ENCODE measurements around the gene ZHX3.

Gene ZHX3, protein sequence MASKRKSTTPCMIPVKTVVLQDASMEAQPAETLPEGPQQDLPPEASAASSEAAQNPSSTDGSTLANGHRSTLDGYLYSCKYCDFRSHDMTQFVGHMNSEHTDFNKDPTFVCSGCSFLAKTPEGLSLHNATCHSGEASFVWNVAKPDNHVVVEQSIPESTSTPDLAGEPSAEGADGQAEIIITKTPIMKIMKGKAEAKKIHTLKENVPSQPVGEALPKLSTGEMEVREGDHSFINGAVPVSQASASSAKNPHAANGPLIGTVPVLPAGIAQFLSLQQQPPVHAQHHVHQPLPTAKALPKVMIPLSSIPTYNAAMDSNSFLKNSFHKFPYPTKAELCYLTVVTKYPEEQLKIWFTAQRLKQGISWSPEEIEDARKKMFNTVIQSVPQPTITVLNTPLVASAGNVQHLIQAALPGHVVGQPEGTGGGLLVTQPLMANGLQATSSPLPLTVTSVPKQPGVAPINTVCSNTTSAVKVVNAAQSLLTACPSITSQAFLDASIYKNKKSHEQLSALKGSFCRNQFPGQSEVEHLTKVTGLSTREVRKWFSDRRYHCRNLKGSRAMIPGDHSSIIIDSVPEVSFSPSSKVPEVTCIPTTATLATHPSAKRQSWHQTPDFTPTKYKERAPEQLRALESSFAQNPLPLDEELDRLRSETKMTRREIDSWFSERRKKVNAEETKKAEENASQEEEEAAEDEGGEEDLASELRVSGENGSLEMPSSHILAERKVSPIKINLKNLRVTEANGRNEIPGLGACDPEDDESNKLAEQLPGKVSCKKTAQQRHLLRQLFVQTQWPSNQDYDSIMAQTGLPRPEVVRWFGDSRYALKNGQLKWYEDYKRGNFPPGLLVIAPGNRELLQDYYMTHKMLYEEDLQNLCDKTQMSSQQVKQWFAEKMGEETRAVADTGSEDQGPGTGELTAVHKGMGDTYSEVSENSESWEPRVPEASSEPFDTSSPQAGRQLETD

GRCh38 chr20:41317546-41318270 is at the start of gene ZHX3:
TSS of gene ZHX3 (minus strand) at chr20:41317731. CDS start at chr20:41204916, 112,815 bp downstream.
- H3K4me3 ChIP-seq (ENCODE audit: low read depth, low read length), result peak within 1 kb of the TSS; percentile 72
- peak; percentile 87 for DNase-seq (ENCODE audit: low read depth)

- DNase-seq (ENCODE audit: low read depth), result no peak
- H3K4me3 ChIP-seq (ENCODE audit: low read depth, low read length), result no peak overlapping the region
These were observed 49.8 kb upstream of the ZHX3 start for GRCh38 chr20:41367393-41367695.

DNA sequence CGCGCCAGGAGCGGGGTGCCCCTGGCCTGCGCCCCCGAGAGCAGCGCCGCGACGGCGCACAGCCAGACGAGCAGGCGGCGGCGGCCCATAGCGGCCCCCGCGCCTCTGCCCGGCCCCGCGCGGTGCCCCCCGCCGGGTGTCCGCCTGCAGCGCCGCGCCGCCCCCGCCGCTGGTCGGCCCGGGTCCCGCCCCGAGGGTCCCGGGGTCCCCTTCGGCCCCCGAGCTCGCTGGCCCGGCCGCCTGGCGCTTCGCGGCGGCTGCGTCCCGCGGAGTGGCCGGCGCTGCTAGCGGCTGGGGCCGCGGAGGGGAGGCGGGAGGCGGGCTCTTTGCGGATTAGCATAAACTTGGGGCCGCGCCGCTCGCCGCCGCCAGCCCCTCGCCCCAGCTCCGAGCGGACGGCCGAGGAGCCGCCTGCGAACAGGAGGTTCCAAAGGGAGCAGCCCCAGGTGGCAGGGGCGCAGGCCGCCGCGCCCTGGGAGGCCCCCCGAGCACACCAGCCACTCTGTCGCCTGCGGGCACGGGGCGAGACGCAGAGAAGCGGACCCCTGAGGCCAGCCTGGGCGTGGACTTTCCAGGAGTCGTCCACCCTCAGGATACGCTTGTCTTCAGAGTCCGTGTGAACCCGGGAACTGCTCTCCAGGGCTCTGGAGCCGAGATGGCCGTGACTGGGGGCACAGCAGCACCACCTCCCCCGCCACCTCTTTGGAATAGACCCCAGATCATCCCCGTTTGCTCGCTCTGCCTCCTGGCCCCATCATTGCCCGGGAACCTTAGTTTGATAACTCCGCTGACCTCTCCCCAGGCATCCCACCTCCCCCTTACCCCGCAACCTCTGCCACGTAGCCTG is 49.2 kb upstream of the ZHX3 start, which contains the start of gene EMILIN3:
Gene EMILIN3, minus strand, starts transcription at position 273 of the 847 bp plus-strand sequence. Its CDS starts 184 bp downstream, at position 89.
- DNase-seq (ENCODE audit: low read depth), result no peak
- peak within 1 kb of the TSS; percentile 36 for H3K4me3 ChIP-seq (ENCODE audit: low read depth, low read length)

- DNase-seq (ENCODE audit: low read depth), result no peak
- peak overlapping the region; percentile 36 for H3K4me3 ChIP-seq (ENCODE audit: low read depth, low read length)
These were observed 48.4 kb upstream of the ZHX3 start for GRCh38 chr20:41365777-41366545.

GRCh38 chr20:41364967-41365765 is 47.6 kb upstream of the ZHX3 start:
- peak overlapping the region; percentile 36 for H3K4me3 ChIP-seq (ENCODE audit: low read depth, low read length)
- no peak for DNase-seq (ENCODE audit: low read depth)

DNA sequence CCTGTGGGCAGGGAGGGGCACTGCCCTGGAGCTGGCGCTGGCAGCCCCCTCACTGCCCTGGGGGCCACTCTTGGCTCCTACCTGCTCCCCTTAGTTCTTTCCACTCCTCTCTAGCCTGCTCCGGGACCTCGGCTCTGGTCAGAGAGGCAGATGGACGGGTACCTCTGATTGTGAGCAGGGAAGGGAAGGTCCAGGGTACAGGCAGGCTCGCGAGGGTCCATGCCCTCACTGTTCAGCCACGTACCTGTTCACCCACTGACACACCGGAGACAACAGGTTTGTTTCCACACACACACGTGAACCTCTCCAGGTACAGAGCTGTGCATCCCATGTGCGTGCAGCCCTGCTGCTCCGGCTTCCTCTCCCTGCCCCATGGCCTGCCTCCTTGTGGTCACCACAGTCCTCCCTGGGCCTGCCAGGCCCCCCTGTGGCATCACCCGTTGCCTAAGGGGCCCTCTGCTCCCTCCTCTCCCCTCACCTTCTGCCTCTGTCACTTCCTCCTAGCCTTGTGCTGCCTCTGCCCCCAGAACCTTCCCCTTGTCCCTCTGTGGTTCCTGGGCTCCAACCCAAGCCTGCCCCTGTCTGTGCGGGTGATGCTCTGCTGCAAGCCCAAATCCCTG is 46.8 kb upstream of the ZHX3 start:
- H3K4me3 ChIP-seq (ENCODE audit: low read depth, low read length), result no peak overlapping the region
- no peak for DNase-seq (ENCODE audit: low read depth)

- no peak overlapping the region for H3K4me3 ChIP-seq (ENCODE audit: low read depth, low read length)
- DNase-seq (ENCODE audit: low read depth), result no peak
These were observed 46.1 kb upstream of the ZHX3 start for GRCh38 chr20:41363601-41364000.

GRCh38 chr20:41362748-41363140 is 45.2 kb upstream of the ZHX3 start:
- H3K4me3 ChIP-seq (ENCODE audit: low read depth, low read length), result no peak overlapping the region
- no peak for DNase-seq (ENCODE audit: low read depth)

- no peak overlapping the region for H3K4me3 ChIP-seq (ENCODE audit: low read depth, low read length)
These were observed 44.5 kb upstream of the ZHX3 start for GRCh38 chr20:41361757-41362747.

DNA sequence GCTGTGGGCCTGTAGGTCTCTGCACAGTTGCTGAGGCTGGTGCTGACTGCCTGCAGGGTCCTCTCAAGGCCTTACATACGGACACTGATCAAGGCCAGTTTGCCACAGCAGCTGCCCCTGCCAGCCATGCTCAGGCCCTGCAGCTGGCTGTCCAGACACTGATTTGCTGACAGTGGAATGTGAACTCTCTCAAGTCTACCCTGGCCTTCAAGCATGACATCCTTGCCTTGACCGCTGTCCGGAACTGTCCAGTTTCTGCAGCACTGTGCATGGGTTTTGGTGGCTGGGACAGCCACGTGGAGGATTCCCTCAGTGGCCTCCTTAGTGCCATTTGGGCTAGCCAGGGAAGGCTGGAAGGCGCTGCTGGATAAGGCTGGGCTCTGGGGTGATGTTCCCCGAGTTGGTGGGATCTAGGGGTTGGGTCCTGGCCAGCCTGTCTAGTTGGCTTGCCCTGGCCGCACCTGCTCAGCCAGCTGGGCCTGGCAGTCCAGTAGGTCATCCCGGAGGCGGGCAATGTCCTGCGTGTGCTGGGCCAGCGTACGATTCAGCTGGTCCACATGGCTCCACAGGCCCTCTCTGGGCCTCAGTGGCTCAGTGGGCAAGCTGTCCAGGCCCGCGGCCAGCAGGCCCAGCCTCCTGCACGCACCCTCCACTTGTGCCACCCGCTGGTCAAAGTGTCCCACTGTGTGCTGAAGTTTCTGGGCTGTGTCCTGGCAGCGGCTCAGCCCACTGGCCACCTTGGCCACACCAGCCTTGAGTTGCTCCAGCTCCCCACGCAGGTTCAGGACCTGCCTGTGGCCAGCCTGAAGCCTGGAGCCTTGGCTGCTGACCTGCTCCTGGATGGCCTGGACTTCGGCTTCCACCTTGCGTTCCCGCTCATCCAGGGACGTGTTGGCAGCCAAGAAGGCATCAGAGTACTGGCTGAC is 43.6 kb upstream of the ZHX3 start:
- no peak overlapping the region for H3K4me3 ChIP-seq (ENCODE audit: low read depth, low read length)
- DNase-seq (ENCODE audit: low read depth), result no peak

More at GRCh38 chr20:41361757-41362747, 44.5 kb upstream of the ZHX3 start:
- no peak for DNase-seq (ENCODE audit: low read depth)

- H3K4me3 ChIP-seq (ENCODE audit: low read depth, low read length), result no peak overlapping the region
- no peak for DNase-seq (ENCODE audit: low read depth)
These were observed 42.0 kb upstream of the ZHX3 start for GRCh38 chr20:41359541-41360011.

- DNase-seq (ENCODE audit: low read depth), result no peak
- no peak overlapping the region for H3K4me3 ChIP-seq (ENCODE audit: low read depth, low read length)
These were observed 41.2 kb upstream of the ZHX3 start for GRCh38 chr20:41358717-41359116.

- no peak for DNase-seq (ENCODE audit: low read depth)
These were observed 40.7 kb upstream of the ZHX3 start for GRCh38 chr20:41358230-41358629.

DNA sequence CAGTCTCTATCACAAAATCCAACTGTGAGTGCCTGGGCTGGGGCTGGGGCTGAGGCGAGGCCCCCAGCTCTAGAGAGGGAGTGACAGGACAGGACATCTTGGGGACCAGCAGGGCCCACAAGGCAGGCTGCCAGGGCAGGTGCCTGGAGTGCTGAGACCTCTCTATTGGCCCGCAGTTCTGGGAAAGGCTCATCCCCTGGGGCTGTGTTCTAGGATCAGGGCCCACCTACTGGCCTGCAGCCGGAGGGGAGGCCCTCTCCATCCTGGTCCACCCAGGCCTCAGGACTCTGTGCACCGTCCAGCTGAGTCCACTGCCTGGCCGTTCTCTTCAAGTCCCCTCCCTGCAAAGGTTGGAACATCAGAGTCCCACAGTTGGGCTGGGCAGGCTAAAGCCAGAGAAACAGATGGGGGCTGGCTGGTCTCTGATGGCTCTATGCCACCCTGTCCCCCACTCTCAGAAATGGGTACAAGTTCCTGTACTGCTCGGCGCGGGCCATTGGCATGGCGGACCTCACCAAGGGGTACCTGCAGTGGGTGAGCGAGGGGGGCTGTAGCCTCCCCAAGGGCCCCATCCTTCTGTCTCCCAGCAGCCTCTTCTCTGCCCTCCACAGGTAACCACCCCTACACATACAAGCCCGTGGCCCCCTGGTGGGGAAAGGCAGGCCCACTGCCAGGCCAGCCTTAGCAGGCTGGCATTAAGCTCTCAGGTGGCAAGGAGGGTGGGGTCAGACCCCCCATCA is 40.1 kb upstream of the ZHX3 start:
- H3K4me3 ChIP-seq (ENCODE audit: low read depth, low read length), result no peak overlapping the region
- no peak for DNase-seq (ENCODE audit: low read depth)

More at GRCh38 chr20:41358230-41358629, 40.7 kb upstream of the ZHX3 start:
- no peak overlapping the region for H3K4me3 ChIP-seq (ENCODE audit: low read depth, low read length)
